Body of pancreas (tissue), 4 donors: Measurements from ENCODE around the gene GTF2F1. TPM values are rescaled to one million over a fixed set of nuclear protein-coding genes. Genes with fewer than 3 reads are reported as not detected.

Source experiments
- ATAC-seq: fragments of 150-250 bp; one replicate; pipeline ENCODE4 v1.9.1; 2016
- DNase-seq, 4 donors: peaks; one replicate each; pipeline ENCODE4 v3.0.0-alpha.2; 2019
- H3K27ac ChIP-seq, 4 donors: fragments of 200-600 bp; sonication (generic); 1 replicate in 3 of 4; 2 replicates in 1 of 4; pipeline versions ENCODE4 v1.5.1 to v1.6.1; 2016 to 2019; ENCODE audit warnings: mild to moderate bottlenecking in 1 of 4, mixed read lengths in 1 of 4, moderate library complexity in 1 of 4
- H3K27me3 ChIP-seq, 2 donors: fragments of 200-600 bp; sonication (generic); one replicate each; pipeline ENCODE4 v1.6.0; 2016; ENCODE audit warnings: mild to moderate bottlenecking in 1 of 2
- H3K36me3 ChIP-seq, 2 donors: fragments of 200-600 bp; sonication (generic); replicated peaks in 1 of 2; 2 replicates each; pipeline ENCODE4 v1.5.1; 2016; ENCODE audit warnings: low read depth in 2 of 2; ENCODE audit not compliant: insufficient read depth in 1 of 2
- H3K4me1 ChIP-seq: fragments of 200-600 bp; sonication (generic); one replicate; pipeline ENCODE4 v1.6.0; 2016
- H3K4me3 ChIP-seq, 2 donors: fragments of 200-600 bp; sonication (generic); 1 replicate in 1 of 2; 2 replicates in 1 of 2; pipeline ENCODE4 v1.5.1; 2016 to 2019
- H3K9me3 ChIP-seq, 3 donors: fragments of 200-600 bp; sonication (generic); 1 replicate in 2 of 3; 2 replicates in 1 of 3; pipeline ENCODE4 v1.5.1; 2016
- CTCF ChIP-seq, 7 experiments: fragments of 450-650 bp in 4 of 7; fragments of 200-600 bp in 3 of 7; sonication (generic) in 3 of 7; IDR thresholded peaks; one replicate each; pipeline ENCODE4 v1.5.1; 2016 to 2019; ENCODE audit warnings: antibody characterized with exemption in 7 of 7
- POLR2A ChIP-seq, 3 donors: fragments of 450-650 bp; IDR thresholded peaks; one replicate each; pipeline ENCODE4 v1.6.1; 2016; ENCODE audit warnings: antibody characterized with exemption in 3 of 3, mild to moderate bottlenecking in 2 of 3
- WGBS, 2 donors: methylation state at CpG; one replicate each; pipeline ENCODE4 v1.1.5; 2017; 5-methylcytosine and 5-hydroxymethylcytosine counted together
- intact Hi-C: fragments of 100-400 bp; cut with DNase I; formaldehyde crosslinking; loops from one replicate; pipeline ENCODE4 v1.15.1; 2023
- microRNA-seq, 2 donors: library from miRNA; unstranded; fragments of <30 nt; microRNA quantifications; one replicate each; pipeline ENCODE4, GENCODE V29; 2016; ENCODE audit warnings: borderline number of aligned reads in 2 of 2, borderline replicate concordance in 2 of 2
- small RNA-seq: library from RNA; depleted of rRNA; stranded (forward); fragments of <200 nt; gene quantifications from one replicate; pipeline ENCODE3, GENCODE V24; 2016
- total RNA-seq, 2 donors: library from RNA; depleted of rRNA; stranded (reverse); fragments of >200 nt; gene quantifications; one replicate each; pipeline ENCODE4 v1.1.0, GENCODE V29; 2016

GTF2F1 gene
- total RNA-seq, 2 donors from 2014 or later: 37.4 to 51.1 TPM

- TF ChIP-seq CTCF (IDR thresholded peaks at IDR 0.05): no peak
- TF ChIP-seq POLR2A (IDR thresholded peaks at IDR 0.05): no peak
- H3K4me1 ChIP-seq: no peaks in the 10 kb centered on the region
- no peaks in the 10 kb centered on the region for H3K27me3 ChIP-seq
- DNase-seq (no peak), ATAC-seq (no peak)
- WGBS, 2 donors: 100% methylated on average over 1 of the region's 1 CpG
- no peak overlapping the region for H3K27ac ChIP-seq
- no peak overlapping the region for H3K4me3 ChIP-seq
- no peaks in the 10 kb centered on the region for H3K9me3 ChIP-seq
- intact Hi-C loops: no loop called here
- H3K36me3 ChIP-seq: no peaks in the 10 kb centered on the region
These were observed 49.5 kb downstream of the GTF2F1 start for GRCh38 chr19:6343462-6343861.

- no peaks in the 10 kb centered on the region for H3K4me1 ChIP-seq
- no peaks in the 10 kb centered on the region for H3K9me3 ChIP-seq
- DNase-seq: no peak
- no peaks in the 10 kb centered on the region for H3K27me3 ChIP-seq
- intact Hi-C loops: no loop called here
- H3K27ac ChIP-seq: no peak overlapping the region
- WGBS, 2 donors: 62 to 67% methylated on average over 14 of the region's 14 CpGs
- no peak for ATAC-seq
- H3K4me3 ChIP-seq: no peak overlapping the region
- no peaks in the 10 kb centered on the region for H3K36me3 ChIP-seq
- TF ChIP-seq CTCF (IDR thresholded peaks at IDR 0.05) (no peak), POLR2A (IDR thresholded peaks at IDR 0.05) (no peak)
These were observed 52.3 kb downstream of the GTF2F1 start for GRCh38 chr19:6340493-6341201.

GRCh38 chr19:6334490-6335285 lies 58.3 kb downstream of the GTF2F1 start:
- H3K4me1 ChIP-seq: no peaks in the 10 kb centered on the region
- no peaks in the 10 kb centered on the region for H3K9me3 ChIP-seq
- H3K27me3 ChIP-seq: no peaks in the 10 kb centered on the region
- no peak overlapping the region for H3K27ac ChIP-seq
- TF ChIP-seq POLR2A (IDR thresholded peaks at IDR 0.05) (no peak), CTCF (IDR thresholded peaks at IDR 0.05) (no peak)
- no peaks in the 10 kb centered on the region for H3K36me3 ChIP-seq
- intact Hi-C loops: no loop called here
- no peak for DNase-seq
- 54 to 65% methylated on average over 6 of the region's 6 CpGs for WGBS, 2 donors
- no peak for ATAC-seq
- no peak overlapping the region for H3K4me3 ChIP-seq

GRCh38 chr19:6333439-6333838 lies 59.5 kb downstream of the GTF2F1 start, which contains the start of gene ACER1:
TSS of gene ACER1 (minus strand) at chr19:6333612. CDS start at chr19:6333551, 61 bp downstream.
- WGBS, 2 donors: 64 to 83% methylated on average over 2 to 17 of the region's 17 CpGs
- no peak for ATAC-seq

More at GRCh38 chr19:6333439-6333838, 59.5 kb downstream of the GTF2F1 start, which contains the start of gene ACER1:
- no peaks in the 10 kb centered on the region for H3K9me3 ChIP-seq
- H3K27ac ChIP-seq: no peak within 1 kb of the TSS
- no peak within 1 kb of the TSS for H3K4me3 ChIP-seq
- intact Hi-C loops: no loop called here
- DNase-seq: no peak
- H3K36me3 ChIP-seq: no peaks in the 10 kb centered on the region
- TF ChIP-seq CTCF (IDR thresholded peaks at IDR 0.05): no peak
- TF ChIP-seq POLR2A (IDR thresholded peaks at IDR 0.05): no peak
- H3K4me1 ChIP-seq: no peaks in the 10 kb centered on the region
- no peaks in the 10 kb centered on the region for H3K27me3 ChIP-seq

Small RNA genes within 50 kb of the gene (microRNA-seq; reads per million reads assigned to microRNA genes)
- gene MIR3940: 2.3 to 4.5 reads per million in 2 donors
- gene MIR6790: 0 reads per million in 2 donors
- 0.45 to 0.47 reads per million in 2 donors for gene MIR6885

Small RNA genes within 50 kb of the gene (small RNA-seq; reads per million reads assigned to genes)
- not detected for gene MIR6790
- gene MIR6885: not detected

Other genes with a start within 250 kb of the GTF2F1 start
- gene MLLT1, start 113.2 kb downstream of the GTF2F1 start, total RNA-seq: 10 to 100 TPM; 16.3 to 23.7 TPM
- gene ACER1, start 59.6 kb downstream of the GTF2F1 start, total RNA-seq: not detected
- 10 to 100 TPM; 32.3 to 62.8 TPM for gene CLPP, start 31.6 kb downstream of the GTF2F1 start, total RNA-seq
- gene ALKBH7, start 20.4 kb downstream of the GTF2F1 start, total RNA-seq: 10 to 100 TPM; 41.2 to 64.6 TPM
- gene PSPN, start 17.2 kb downstream of the GTF2F1 start, total RNA-seq: 1 to 10 TPM in 1 of 2 donors, under 1 TPM in 1; 0.52 to 8.6 TPM
- 10 to 100 TPM; 54.0 to 83.4 TPM for gene KHSRP, start 31.6 kb upstream of the GTF2F1 start, total RNA-seq
- not detected for gene SLC25A41, start 40.6 kb upstream of the GTF2F1 start, total RNA-seq
- 10 to 100 TPM; 11.5 to 49.3 TPM for gene SLC25A23, start 66.6 kb upstream of the GTF2F1 start, total RNA-seq
- 10 to 100 TPM; 35.8 to 37.6 TPM for gene CRB3, start 71.1 kb upstream of the GTF2F1 start, total RNA-seq
- gene DENND1C, start 88.6 kb upstream of the GTF2F1 start, total RNA-seq: 1 to 10 TPM; 1.0 to 1.3 TPM
- gene TUBB4A, start 109.1 kb upstream of the GTF2F1 start, total RNA-seq: 1 to 10 TPM; 3.0 to 3.4 TPM
- 1 to 10 TPM in 1 of 2 donors, not detected in 1; 2.6 TPM for gene TNFSF9, start 137.9 kb upstream of the GTF2F1 start, total RNA-seq
- gene CD70, start 198.0 kb upstream of the GTF2F1 start, total RNA-seq: not detected